HEK293 (cell line): Measurements from ENCODE around the gene ZNF582.
"Not testable (repeated sequence)": the region's sequence is repeated elsewhere in the genome, so short reads cannot be mapped to it uniquely, and the experiment has no call there.

Source experiments
- CTCF ChIA-PET: fragments of 350-600 bp; formaldehyde crosslinking; extraction: SDS; loops from one replicate; lab custom pipeline; 2021; ENCODE audit warnings: antibody characterized with exemption; lab: Yijun Ruan, JAX
- POLR2A ChIA-PET: fragments of 300-600 bp; formaldehyde crosslinking; extraction: SDS; loops from one replicate; lab custom pipeline; 2020; ENCODE audit warnings: antibody characterized with exemption, inconsistent platforms; lab: Yijun Ruan, JAX
- H3K27ac ChIP-seq: fragments of 200-500 bp; sonication (Bioruptor generic); 2 replicates; pipeline ENCODE4 v1.5.1; 2014; ENCODE audit warnings: low read depth, low read length, control low read depth, inconsistent platforms; ENCODE audit errors: extremely low read depth
- H3K36me3 ChIP-seq, 2 experiments: fragments of 200-500 bp in 1 of 2; sonication (Bioruptor generic) in 1 of 2; 1 replicate in 1 of 2; 2 replicates in 1 of 2; pipeline ENCODE4 v1.5.1; 2014 to 2017; ENCODE audit warnings: inconsistent platforms in 2 of 2, low read length in 2 of 2; ENCODE audit not compliant: control insufficient read depth in 2 of 2, insufficient read depth in 1 of 2
- H3K4me1 ChIP-seq: fragments of 200-500 bp; sonication (Bioruptor generic); 2 replicates; pipeline ENCODE4 v1.5.1; 2014; ENCODE audit warnings: mild to moderate bottlenecking, low read length, inconsistent platforms; ENCODE audit not compliant: control insufficient read depth, insufficient read depth
- H3K4me3 ChIP-seq: 2 replicates; pipeline ENCODE4 v1.5.1; 2011; ENCODE audit warnings: low read depth, mild to moderate bottlenecking, control low read depth, low read length, moderate library complexity
- H3K9me3 ChIP-seq: fragments of 200-500 bp; sonication (Bioruptor generic); 2 replicates; pipeline ENCODE4 v1.5.1; 2014; ENCODE audit warnings: low read depth, low read length, inconsistent platforms; ENCODE audit not compliant: control insufficient read depth, insufficient read depth
- ZNF114 ChIP-seq: fragments of 450-650 bp; formaldehyde crosslinking; IDR thresholded peaks from 2 replicates; pipeline ENCODE4 v1.5.0; 2017; ENCODE audit warnings: missing biosample characterization, missing genetic modification characterization
- ZNF211 ChIP-seq: fragments of 450-650 bp; formaldehyde crosslinking; IDR thresholded peaks from 2 replicates; pipeline ENCODE4 v1.5.1; 2016; ENCODE audit warnings: low read depth, missing biosample characterization, missing genetic modification characterization
- ZNF292 ChIP-seq: fragments of 450-650 bp; formaldehyde crosslinking; IDR thresholded peaks from 2 replicates; pipeline ENCODE4 v1.5.1; 2016; ENCODE audit warnings: low read depth, missing biosample characterization, missing genetic modification characterization, borderline replicate concordance
- ZNF654 ChIP-seq: fragments of 450-650 bp; formaldehyde crosslinking; IDR thresholded peaks from 2 replicates; pipeline ENCODE4 v1.5.1; 2016; ENCODE audit warnings: low read depth, missing biosample characterization, missing genetic modification characterization
- ZNF837 ChIP-seq: fragments of 450-650 bp; formaldehyde crosslinking; IDR thresholded peaks from 2 replicates; pipeline ENCODE4 v1.5.1; 2016; ENCODE audit warnings: missing biosample characterization, missing genetic modification characterization
- TF ChIP-seq, protein P1 (sequence below): fragments of 450-650 bp; formaldehyde crosslinking; IDR thresholded peaks from 2 replicates; pipeline ENCODE4 v1.5.1; 2016; ENCODE audit warnings: missing biosample characterization, missing genetic modification characterization

ZNF582 gene

GRCh38 chr19:56339031-56339430, 54.3 kb downstream of the ZNF582 start:
- H3K27ac ChIP-seq, POLR2A ChIA-PET, H3K36me3 ChIP-seq, H3K4me3 ChIP-seq, CTCF ChIA-PET, H3K4me1 ChIP-seq, H3K9me3 ChIP-seq: not testable (repeated sequence)

GRCh38 chr19:56337077-56337476, 56.3 kb downstream of the ZNF582 start:
- H3K9me3 ChIP-seq, POLR2A ChIA-PET, H3K36me3 ChIP-seq, H3K27ac ChIP-seq, H3K4me3 ChIP-seq, H3K4me1 ChIP-seq: not testable (repeated sequence)
- CTCF ChIA-PET: interaction anchor here (0.6 to 1.3 kb wide), 2 partner anchors 84 to 261 kb away, joined by 4 to 5 read pairs; no protein-coding TSS in a partner anchor

- CTCF ChIA-PET: interaction anchor here (0.7 to 4.3 kb wide), 7 partner anchors 9 to 708 kb away, joined by 3 to 118 read pairs (median 15); no protein-coding TSS in a partner anchor
- H3K4me1 ChIP-seq, H3K9me3 ChIP-seq, POLR2A ChIA-PET, H3K36me3 ChIP-seq, H3K4me3 ChIP-seq, H3K27ac ChIP-seq: not testable (repeated sequence)
Measured at GRCh38 chr19:56335371-56335770, 58.0 kb downstream of the ZNF582 start.

DNA sequence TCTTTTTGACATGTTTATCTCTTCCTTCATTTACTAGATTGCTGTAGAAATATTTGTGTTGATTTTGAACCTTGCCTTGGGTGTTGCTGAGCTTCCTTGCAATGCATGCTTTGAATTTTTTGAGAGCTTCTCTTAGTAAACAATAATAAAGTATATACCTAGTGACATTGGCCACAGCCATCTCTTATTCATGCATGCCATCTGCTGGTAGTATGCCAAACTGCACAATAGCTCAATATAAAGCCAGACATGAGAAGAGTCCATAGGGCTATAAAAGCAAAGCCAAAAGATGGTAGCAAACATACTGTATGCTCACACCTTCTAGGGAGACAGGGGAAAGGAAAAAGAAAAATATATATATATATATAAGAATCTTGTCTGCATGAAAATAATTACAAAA, 59.8 kb downstream of the ZNF582 start:
- TF ChIP-seq ZNF654 (tag by site-specific recombination): peak; percentile 30
- no peak for TF ChIP-seq ZNF211
- TF ChIP-seq ZNF837 (tag by site-specific recombination): no peak
- TF ChIP-seq, protein P1, sequence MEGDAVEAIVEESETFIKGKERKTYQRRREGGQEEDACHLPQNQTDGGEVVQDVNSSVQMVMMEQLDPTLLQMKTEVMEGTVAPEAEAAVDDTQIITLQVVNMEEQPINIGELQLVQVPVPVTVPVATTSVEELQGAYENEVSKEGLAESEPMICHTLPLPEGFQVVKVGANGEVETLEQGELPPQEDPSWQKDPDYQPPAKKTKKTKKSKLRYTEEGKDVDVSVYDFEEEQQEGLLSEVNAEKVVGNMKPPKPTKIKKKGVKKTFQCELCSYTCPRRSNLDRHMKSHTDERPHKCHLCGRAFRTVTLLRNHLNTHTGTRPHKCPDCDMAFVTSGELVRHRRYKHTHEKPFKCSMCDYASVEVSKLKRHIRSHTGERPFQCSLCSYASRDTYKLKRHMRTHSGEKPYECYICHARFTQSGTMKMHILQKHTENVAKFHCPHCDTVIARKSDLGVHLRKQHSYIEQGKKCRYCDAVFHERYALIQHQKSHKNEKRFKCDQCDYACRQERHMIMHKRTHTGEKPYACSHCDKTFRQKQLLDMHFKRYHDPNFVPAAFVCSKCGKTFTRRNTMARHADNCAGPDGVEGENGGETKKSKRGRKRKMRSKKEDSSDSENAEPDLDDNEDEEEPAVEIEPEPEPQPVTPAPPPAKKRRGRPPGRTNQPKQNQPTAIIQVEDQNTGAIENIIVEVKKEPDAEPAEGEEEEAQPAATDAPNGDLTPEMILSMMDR (tag by site-specific recombination): no peak
- TF ChIP-seq ZNF114 (tag by site-specific recombination): no peak
- no peak for TF ChIP-seq ZNF292 (tag by site-specific recombination)
- Histone ChIP-seq H3K4me1 (no peaks in the 10 kb centered on the region), H3K27ac (no peak overlapping the region), H3K4me3 (no peak overlapping the region), H3K36me3 (no peaks in the 10 kb centered on the region), H3K9me3 (no peaks in the 10 kb centered on the region; the same call in 1 of the 2 replicates)
- ChIA-PET CTCF (interaction anchor here (0.5 to 5.0 kb wide), 53 partner anchors 7 to 1810 kb away, joined by 3 to 118 read pairs (median 4); no protein-coding TSS in a partner anchor), POLR2A (interaction anchor here (0.7 to 1.1 kb wide), 4 partner anchors 79 to 701 kb away, joined by 3 to 4 read pairs (median 4); no protein-coding TSS in a partner anchor)
